NCI-H2227 (cell line): ENCODE results near the gene ZNF207.
"Not testable (repeated sequence)": the region's sequence is repeated elsewhere in the genome, so short reads cannot be mapped to it uniquely, and the experiment has no call there.

Experiments
- DNase-seq: peaks from one replicate; lab custom pipeline; 2025; ENCODE audit not compliant: unreplicated experiment; lab: John Stamatoyannopoulos, UW

The ZNF207 gene

DNA sequence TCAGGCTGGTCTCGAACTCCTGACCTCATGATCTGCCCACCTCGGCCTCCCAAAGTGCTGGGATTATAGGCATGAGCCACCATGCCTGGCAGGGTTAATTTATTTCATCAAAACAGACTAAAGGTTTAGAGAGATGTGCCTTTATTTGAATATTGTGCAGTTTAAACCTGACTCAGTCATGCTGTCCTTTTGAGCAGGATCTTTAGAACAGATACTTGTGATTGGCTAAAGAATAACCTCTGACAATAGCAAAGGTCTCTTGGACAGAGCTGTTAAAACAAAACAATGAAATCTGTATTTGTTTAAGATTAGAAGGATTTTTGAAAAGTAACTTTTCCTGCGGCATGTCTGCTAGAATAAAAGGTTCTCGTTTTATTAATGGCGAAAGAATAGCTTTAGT is 36.0 kb downstream of the ZNF207 start:
- no peak for DNase-seq

- no peak for DNase-seq
These were observed 36.9 kb downstream of the ZNF207 start for GRCh38 chr17:32386844-32387243.

DNA sequence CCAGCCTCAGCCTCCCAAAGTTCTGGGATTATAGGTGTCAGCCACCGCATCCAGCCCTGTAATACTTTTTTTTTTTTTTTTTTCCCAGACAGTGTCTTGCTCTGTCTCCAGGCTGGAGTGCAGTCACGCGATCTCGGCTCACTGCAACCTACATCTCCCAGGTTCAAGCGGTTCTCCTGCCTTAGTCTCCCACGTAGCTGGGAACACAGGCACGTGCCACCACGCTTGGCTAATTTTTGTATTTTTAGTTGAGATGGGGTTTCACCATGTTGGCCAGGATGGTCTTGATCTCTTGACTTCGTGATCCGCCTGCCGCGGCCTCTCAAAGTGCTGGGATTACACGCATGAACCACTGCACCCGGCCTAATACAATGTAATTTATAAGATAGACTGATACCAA is 38.2 kb downstream of the ZNF207 start:
- DNase-seq: not testable (repeated sequence)

- no peak for DNase-seq
These were observed 38.9 kb downstream of the ZNF207 start for GRCh38 chr17:32388613-32389459.

DNA sequence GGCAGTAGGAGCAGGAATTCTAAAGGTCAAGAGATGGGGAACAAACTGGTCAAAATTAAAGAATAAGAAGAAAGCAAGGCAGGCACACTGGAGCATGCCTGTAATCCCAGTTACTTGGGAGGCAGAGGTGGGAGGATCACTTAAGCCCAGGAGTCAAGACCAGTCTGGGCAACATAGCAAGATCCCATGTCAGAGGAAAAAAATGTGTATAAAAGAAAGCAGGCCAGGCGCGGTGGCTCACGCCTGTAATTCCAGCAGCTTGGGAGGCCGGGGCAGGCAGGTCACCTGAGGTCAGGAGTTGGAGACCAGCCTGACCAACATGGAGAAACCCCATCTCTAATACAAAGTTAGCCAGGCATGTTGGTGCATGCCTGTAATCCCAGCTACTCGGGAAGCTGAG is 43.9 kb downstream of the ZNF207 start:
- no peak for DNase-seq

DNA sequence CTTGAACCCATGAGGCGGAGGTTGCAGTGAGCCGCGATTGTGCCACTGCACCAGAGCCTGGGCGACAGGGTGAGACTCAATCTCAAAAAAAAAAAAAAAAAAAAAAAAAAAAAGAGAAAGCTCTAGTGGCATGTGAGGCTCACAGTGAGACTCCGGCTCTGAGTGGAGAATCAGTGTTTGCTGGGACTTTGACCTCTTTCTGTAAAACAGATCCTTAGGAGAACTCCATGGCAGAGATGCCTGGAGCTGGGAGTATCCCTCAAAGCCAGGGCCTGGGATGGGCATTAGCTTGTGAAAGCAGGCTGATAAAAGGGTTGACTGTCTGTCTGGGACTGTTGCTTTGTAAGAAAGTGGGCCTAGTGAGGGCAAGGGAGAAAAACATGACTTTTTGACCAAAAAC is 46.4 kb downstream of the ZNF207 start:
- DNase-seq: no peak

DNA sequence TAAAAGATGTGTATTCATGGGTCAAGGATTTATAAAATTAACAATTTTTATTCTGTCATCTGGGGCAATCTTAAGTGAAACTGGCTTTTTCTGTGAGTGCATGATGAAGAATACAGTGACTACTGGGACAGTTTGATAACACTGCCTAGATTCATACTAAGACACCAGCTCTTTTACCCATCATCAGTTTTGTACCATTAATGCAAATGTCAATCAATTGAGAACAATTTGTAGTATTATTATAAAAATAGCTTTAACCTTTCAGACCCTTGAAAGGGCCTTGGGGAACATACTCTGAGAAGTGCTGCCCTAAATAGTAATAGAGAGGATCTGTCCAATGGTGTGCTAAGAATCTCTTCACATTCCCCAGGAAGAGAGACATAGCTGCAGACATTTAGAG is 49.0 kb downstream of the ZNF207 start:
- no peak for DNase-seq

DNA sequence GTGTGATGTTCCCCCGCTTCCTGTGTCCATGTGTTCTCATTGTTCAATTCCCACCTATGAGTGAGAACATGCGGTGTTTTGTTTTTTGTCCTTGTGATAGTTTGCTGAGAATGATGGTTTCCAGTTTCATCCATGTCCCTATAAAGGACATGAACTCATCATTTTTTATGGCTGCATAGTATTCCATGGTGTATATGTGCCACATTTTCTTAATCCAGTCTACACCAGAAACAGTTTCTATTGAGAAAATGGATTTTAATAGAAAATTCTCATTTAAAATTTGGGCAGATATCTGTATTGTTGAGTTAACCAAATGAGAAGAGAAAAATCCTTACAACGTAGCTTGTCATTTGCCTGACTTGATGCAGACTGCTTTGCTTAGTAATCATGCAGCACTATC is 60.1 kb downstream of the ZNF207 start:
- DNase-seq: not testable (repeated sequence)

DNA sequence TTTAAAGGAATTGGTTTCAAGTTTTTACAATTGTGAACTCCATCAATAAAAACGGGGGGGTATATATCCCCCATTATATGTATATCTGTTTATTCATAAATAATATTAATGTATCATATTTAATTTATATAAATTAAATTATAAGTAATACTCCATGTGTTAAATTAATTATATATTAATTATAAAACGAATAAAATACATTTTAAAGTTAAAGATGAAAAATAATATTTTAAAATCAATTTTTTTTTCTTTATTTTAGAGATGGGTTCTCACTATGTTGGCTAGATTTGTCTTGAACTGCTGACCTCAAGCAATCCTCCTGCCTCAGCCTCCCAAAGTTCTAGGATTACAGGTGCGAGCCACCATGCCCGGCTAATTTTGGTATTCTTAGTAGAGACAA is 76.9 kb downstream of the ZNF207 start:
- no peak for DNase-seq

GRCh38 chr17:32429598-32429997 is 79.6 kb downstream of the ZNF207 start:
- DNase-seq: no peak
